Ascending aorta (tissue), 2 donors: ENCODE results near the gene CORIN. TPM values are rescaled to one million over a fixed set of nuclear protein-coding genes. Genes with fewer than 3 reads are reported as not detected.

Source experiments
- DNase-seq, 2 donors: peaks; one replicate each; pipeline ENCODE4 v3.0.0-alpha.2; 2019; ENCODE audit warnings: low spot score in 2 of 2
- H3K27ac ChIP-seq, 2 donors: fragments of 200-600 bp; sonication (generic); one replicate each; pipeline ENCODE4 v1.5.1; 2016 to 2017; ENCODE audit warnings: mild to moderate bottlenecking in 1 of 2
- H3K27me3 ChIP-seq: fragments of 200-600 bp; sonication (generic); one replicate; pipeline ENCODE4 v1.5.1; 2017
- H3K36me3 ChIP-seq, 2 donors: fragments of 200-600 bp; sonication (generic); one replicate each; pipeline ENCODE4 v1.5.1; 2016
- H3K4me1 ChIP-seq, 2 donors: fragments of 200-600 bp; sonication (generic); one replicate each; pipeline ENCODE4 v1.5.1; 2016 to 2017; ENCODE audit warnings: mild to moderate bottlenecking in 1 of 2
- H3K4me3 ChIP-seq, 2 donors: fragments of 200-600 bp; sonication (generic); one replicate each; pipeline ENCODE4 v1.5.1; 2016 to 2017; ENCODE audit warnings: mild to moderate bottlenecking in 1 of 2
- H3K9me3 ChIP-seq, 2 donors: fragments of 200-600 bp; sonication (generic); one replicate each; pipeline ENCODE4 v1.5.1; 2016
- CTCF ChIP-seq, 3 experiments: fragments of 200-600 bp in 2 of 3; fragments of 450-650 bp in 1 of 3; sonication (generic) in 2 of 3; IDR thresholded peaks; one replicate each; pipeline ENCODE4 v1.5.1; 2016 to 2019; ENCODE audit warnings: antibody characterized with exemption in 3 of 3, mild to moderate bottlenecking in 1 of 3, moderate library complexity in 1 of 3
- intact Hi-C: fragments of 100-400 bp; cut with DNase I; formaldehyde crosslinking; loops from one replicate; pipeline ENCODE4 v1.15.1; 2023
- total RNA-seq: library from RNA; depleted of rRNA; stranded (reverse); fragments of >200 nt; gene quantifications from one replicate; pipeline ENCODE4 v1.1.0, GENCODE V29; 2016

The CORIN gene
- total RNA-seq, 1 donor from 2014 or later, result not detected

- Histone ChIP-seq H3K27ac (no peak overlapping the region), H3K27me3 (no peaks in the 10 kb centered on the region), H3K9me3 (peaks cover 0 to 4% of the 10 kb centered on the region in 2 donors), H3K4me3 (no peak overlapping the region), H3K4me1 (no peaks in the 10 kb centered on the region), H3K36me3 (no peaks in the 10 kb centered on the region)
- no peak for DNase-seq
- intact Hi-C loops, result no loop called here
- TF ChIP-seq CTCF (IDR thresholded peaks at IDR 0.05), result no peak
These were observed 93.0 kb downstream of the CORIN start for GRCh38 chr4:47744843-47745382.

GRCh38 chr4:47744253-47744652 lies 93.6 kb downstream of the CORIN start:
- Histone ChIP-seq H3K9me3 (peaks cover 0 to 5% of the 10 kb centered on the region in 2 donors), H3K4me1 (no peaks in the 10 kb centered on the region), H3K27me3 (no peaks in the 10 kb centered on the region), H3K4me3 (no peak overlapping the region), H3K36me3 (no peaks in the 10 kb centered on the region), H3K27ac (no peak overlapping the region)
- no peak for DNase-seq
- intact Hi-C loops, result no loop called here
- no peak for TF ChIP-seq CTCF (IDR thresholded peaks at IDR 0.05)

- Histone ChIP-seq H3K27me3 (no peaks in the 10 kb centered on the region), H3K4me1 (no peaks in the 10 kb centered on the region), H3K27ac (no peak overlapping the region), H3K9me3 (peaks cover 0 to 5% of the 10 kb centered on the region in 2 donors), H3K36me3 (no peaks in the 10 kb centered on the region), H3K4me3 (no peak overlapping the region)
- DNase-seq, result no peak
- TF ChIP-seq CTCF (IDR thresholded peaks at IDR 0.05), result no peak
- intact Hi-C loops, result no loop called here
These were observed 96.7 kb downstream of the CORIN start for GRCh38 chr4:47741200-47741599.

GRCh38 chr4:47737326-47737725 lies 100.5 kb downstream of the CORIN start:
- Histone ChIP-seq H3K27me3 (no peaks in the 10 kb centered on the region), H3K4me3 (no peak overlapping the region), H3K36me3 (no peaks in the 10 kb centered on the region), H3K9me3 (peaks cover 0 to 5% of the 10 kb centered on the region in 2 donors), H3K4me1 (no peaks in the 10 kb centered on the region), H3K27ac (no peak overlapping the region)
- no peak for DNase-seq
- TF ChIP-seq CTCF (IDR thresholded peaks at IDR 0.05), result no peak
- intact Hi-C loops, result no loop called here

- no peaks in the 10 kb centered on the region for H3K27me3 ChIP-seq
- H3K4me1 ChIP-seq, result no peaks in the 10 kb centered on the region
- H3K4me3 ChIP-seq, result no peak overlapping the region
- no peaks in the 10 kb centered on the region for H3K36me3 ChIP-seq
- intact Hi-C loops, result no loop called here
- H3K27ac ChIP-seq, result no peak overlapping the region
- peaks cover 0 to 5% of the 10 kb centered on the region in 2 donors for H3K9me3 ChIP-seq
- no peak for TF ChIP-seq CTCF (IDR thresholded peaks at IDR 0.05)
- DNase-seq, result no peak
These were observed 101.3 kb downstream of the CORIN start for GRCh38 chr4:47736555-47736954.

- no peaks in the 10 kb centered on the region for H3K4me1 ChIP-seq
- H3K27ac ChIP-seq, result no peak overlapping the region
- intact Hi-C loops, result no loop called here
- DNase-seq, result no peak
- H3K9me3 ChIP-seq, result peaks cover 0 to 5% of the 10 kb centered on the region in 2 donors
- no peak for TF ChIP-seq CTCF (IDR thresholded peaks at IDR 0.05)
- H3K4me3 ChIP-seq, result no peak overlapping the region
- no peaks in the 10 kb centered on the region for H3K27me3 ChIP-seq
- H3K36me3 ChIP-seq, result no peaks in the 10 kb centered on the region
These were observed 101.7 kb downstream of the CORIN start for GRCh38 chr4:47736146-47736545.
